BJ (cell line): ENCODE measurements around the gene PXDN. TPM values are rescaled to one million over a fixed set of nuclear protein-coding genes. Genes with fewer than 3 reads are reported as not detected.

Source experiments
- CTCF ChIA-PET: fragments of 350-600 bp; formaldehyde crosslinking; extraction: SDS; loops from one replicate; lab custom pipeline; 2021; ENCODE audit warnings: antibody characterized with exemption, inconsistent platforms; lab: Yijun Ruan, JAX
- POLR2A ChIA-PET: fragments of 300-600 bp; sonication (Branson Sonifier 250); formaldehyde crosslinking; extraction: SDS; loops from one replicate; lab custom pipeline; 2021; ENCODE audit warnings: antibody characterized with exemption; lab: Charles Lee
- DNase-seq: peaks from one replicate; pipeline ENCODE4 v3.0.0-alpha.2; 2011; ENCODE audit warnings: low read depth
- H3K27me3 ChIP-seq: 2 replicates; pipeline ENCODE4 v1.6.0; 2011; ENCODE audit warnings: low read length; ENCODE audit not compliant: control insufficient read depth, insufficient read depth
- H3K36me3 ChIP-seq: 2 replicates; pipeline ENCODE4 v1.5.1; 2011; ENCODE audit warnings: low read length; ENCODE audit not compliant: control insufficient read depth, insufficient read depth
- H3K4me3 ChIP-seq: 2 replicates; pipeline ENCODE4 v1.5.1; 2011; ENCODE audit warnings: low read depth, mild to moderate bottlenecking, control low read depth, low read length
- CTCF ChIP-seq: IDR thresholded peaks from 2 replicates; pipeline ENCODE4 v1.5.1; 2011; ENCODE audit warnings: low read depth, mild to moderate bottlenecking, control low read depth, inconsistent platforms, low read length, moderate library complexity; ENCODE audit not compliant: insufficient read depth
- polyA plus RNA-seq: library from polyadenylated mRNA; depleted of rRNA; stranded (reverse); fragments of >200 nt; gene quantifications from 2 replicates; pipeline ENCODE4 v1.2.3, GENCODE V29; 2011

PXDN gene
- polyA plus RNA-seq, 1 experiment = 212 TPM

GRCh38 chr2:1658394-1659151 is 85.7 kb downstream of the PXDN start:
- H3K4me3 ChIP-seq = no peak overlapping the region
- H3K36me3 ChIP-seq = peaks cover 34% of the 10 kb centered on the region
- no peak for TF ChIP-seq CTCF
- ChIA-PET POLR2A (no interaction called here), CTCF (interaction anchor here (0.6 to 1.0 kb wide), 2 partner anchors 29 to 107 kb away, joined by 3 to 4 read pairs; no protein-coding TSS in a partner anchor)
- no peak for DNase-seq
- H3K27me3 ChIP-seq = no peaks in the 10 kb centered on the region

GRCh38 chr2:1656961-1657841 is 87.1 kb downstream of the PXDN start:
- ChIA-PET POLR2A (no interaction called here), CTCF (interaction anchor here (0.6 to 1.0 kb wide), 2 partner anchors 28 to 106 kb away, joined by 3 to 4 read pairs; no protein-coding TSS in a partner anchor)
- H3K4me3 ChIP-seq = no peak overlapping the region
- no peak for TF ChIP-seq CTCF
- no peaks in the 10 kb centered on the region for H3K27me3 ChIP-seq
- no peak for DNase-seq
- H3K36me3 ChIP-seq = peaks cover 32% of the 10 kb centered on the region

GRCh38 chr2:1656326-1656960 is 87.9 kb downstream of the PXDN start:
- DNase-seq = no peak
- POLR2A ChIA-PET = no interaction called here

GRCh38 chr2:1655461-1655860 is 88.9 kb downstream of the PXDN start:
- ChIA-PET POLR2A (no interaction called here), CTCF (no interaction called here)
- H3K36me3 ChIP-seq = peaks cover 31% of the 10 kb centered on the region
- TF ChIP-seq CTCF = no peak
- H3K4me3 ChIP-seq = no peak overlapping the region
- H3K27me3 ChIP-seq = no peaks in the 10 kb centered on the region
- DNase-seq = no peak

More at GRCh38 chr2:1656326-1656960, 87.9 kb downstream of the PXDN start:
- H3K27me3 ChIP-seq = no peaks in the 10 kb centered on the region
- no peak overlapping the region for H3K4me3 ChIP-seq
- no peak for TF ChIP-seq CTCF
- CTCF ChIA-PET = interaction anchor here (0.8 to 0.9 kb wide), 2 partner anchors 15 to 95 kb away, joined by 3 to 4 read pairs; no protein-coding TSS in a partner anchor
- peaks cover 34% of the 10 kb centered on the region for H3K36me3 ChIP-seq
